Adrenal gland (tissue), 5 donors: Measurements from ENCODE around the gene MYLK.

Experiments
- CTCF ChIP-seq, 6 experiments: fragments of 450-650 bp in 4 of 6; fragments of 200-600 bp in 2 of 6; sonication (generic) in 1 of 6; IDR thresholded peaks; 1 replicate in 5 of 6; 2 replicates in 1 of 6; pipeline versions ENCODE4 v1.5.1 to v1.8.0; 2016 to 2021; ENCODE audit warnings: antibody characterized with exemption in 6 of 6, mild to moderate bottlenecking in 2 of 6, moderate library complexity in 1 of 6
- POLR2A ChIP-seq, 2 donors: fragments of 450-650 bp; IDR thresholded peaks; one replicate each; pipeline ENCODE4 v1.6.1; 2017; ENCODE audit warnings: antibody characterized with exemption in 2 of 2, mild to moderate bottlenecking in 2 of 2, moderate library complexity in 1 of 2
- donor health status: DM: no; HTN: no; CAD: no.

- TF ChIP-seq CTCF (IDR thresholded peaks at IDR 0.05): no peak
- TF ChIP-seq POLR2A (IDR thresholded peaks at IDR 0.05): no peak
Observed at GRCh38 chr3:123769356-123769743, 114.8 kb downstream of the MYLK start.
